ENCODE data around the gene LAPTM5.
A peak's percentile ranks its signal among the peaks of the same experiment; 100 is the strongest.

Gene LAPTM5

GRCh38 chr1:30754684-30755171 is 2.8 kb downstream of the LAPTM5 start:
- peak; percentile 36 to 46 for DNase-seq

- DNase-seq = peak; percentile 81 to 85
Observed at GRCh38 chr1:30753660-30754123, 3.9 kb downstream of the LAPTM5 start.

- no peak for DNase-seq
Observed at GRCh38 chr1:30753118-30753517, 4.5 kb downstream of the LAPTM5 start.

- no peak for DNase-seq
Observed at GRCh38 chr1:30752651-30752908, 5.0 kb downstream of the LAPTM5 start.

GRCh38 chr1:30751830-30752650 is 5.5 kb downstream of the LAPTM5 start:
- no peak for DNase-seq

GRCh38 chr1:30750731-30751291 is 6.8 kb downstream of the LAPTM5 start:
- DNase-seq = no peak

GRCh38 chr1:30749691-30750583 is 7.6 kb downstream of the LAPTM5 start:
- no peak for DNase-seq

GRCh38 chr1:30748699-30749401 is 8.7 kb downstream of the LAPTM5 start:
- DNase-seq = no peak

GRCh38 chr1:30748098-30748698 is 9.4 kb downstream of the LAPTM5 start:
- no peak for DNase-seq

GRCh38 chr1:30747033-30748008 is 10.3 kb downstream of the LAPTM5 start:
- DNase-seq = no peak

- no peak for DNase-seq
Observed at GRCh38 chr1:30746212-30747032, 11.2 kb downstream of the LAPTM5 start.

- no peak for DNase-seq
Observed at GRCh38 chr1:30745834-30746208, 11.8 kb downstream of the LAPTM5 start.

GRCh38 chr1:30745156-30745833 is 12.3 kb downstream of the LAPTM5 start:
- DNase-seq = no peak

GRCh38 chr1:30744060-30744756 is 13.4 kb downstream of the LAPTM5 start:
- DNase-seq = no peak

GRCh38 chr1:30743584-30744059 is 14.0 kb downstream of the LAPTM5 start:
- no peak for DNase-seq

- DNase-seq = no peak
Observed at GRCh38 chr1:30742963-30743559, 14.5 kb downstream of the LAPTM5 start.

- no peak for DNase-seq
Observed at GRCh38 chr1:30742300-30742962, 15.1 kb downstream of the LAPTM5 start.

Data from AML-193 (cell line).